HCT116 (cell line): ENCODE measurements around the gene NDUFB8. TPM values are rescaled to one million over a fixed set of nuclear protein-coding genes. Genes with fewer than 3 reads are reported as not detected.

Experiments
- ATAC-seq: fragments of 200-7000 bp; cut with Tn5 transposase; 2 replicates; pipeline ENCODE4 v1.9.1; 2020; ENCODE audit warnings: mild to moderate bottlenecking, moderate library complexity
- BruUV-seq: library from RNA; stranded (reverse); fragments of 400-500 nt; replicated peaks from 2 replicates; lab custom pipeline; 2021; lab: Mats Ljungman, UMichigan
- CTCF ChIA-PET: fragments of 300-600 bp; sonication (Branson Sonifier 250); formaldehyde crosslinking; loops from one replicate; lab custom pipeline; 2021; ENCODE audit warnings: antibody characterized with exemption; lab: Charles Lee
- POLR2A ChIA-PET: fragments of 300-600, 350-600 bp; sonication (Branson Sonifier 250); formaldehyde crosslinking; loops from one replicate; lab custom pipeline; 2021; ENCODE audit warnings: antibody characterized with exemption; lab: Charles Lee
- RAD21 ChIA-PET, 2 experiments: fragments of 300-600 bp; sonication (Branson Sonifier 250); formaldehyde crosslinking; loops; one replicate each; lab custom pipeline; 2023; ENCODE audit warnings: low total read pairs in 2 of 2; ENCODE audit not compliant: uncharacterized antibody in 2 of 2, unreplicated experiment in 2 of 2, low non-redundant PET in 1 of 2; lab: Charles Lee
- DNase-seq: peaks from one replicate; pipeline ENCODE4 v3.0.0-alpha.2; 2010; ENCODE audit warnings: low read depth, low spot score
- H2AFZ ChIP-seq: fragments of 200-600 bp; shearing (Covaris generic), sonication (generic); 2 replicates; pipeline ENCODE4 v1.6.1; 2017; ENCODE audit warnings: low read depth, mixed run types, mixed read lengths, antibody characterized with exemption, low read length; ENCODE audit not compliant: poor library complexity, severe bottlenecking
- H3K27ac ChIP-seq: 2 replicates; pipeline ENCODE4 v1.5.1; 2012; ENCODE audit warnings: low read depth, low read length
- H3K27me3 ChIP-seq: fragments of 200-600 bp; sonication (generic); 2 replicates; pipeline ENCODE4 v1.6.1; 2016; ENCODE audit warnings: mixed run types, low read length, mixed read lengths; ENCODE audit not compliant: insufficient read depth
- H3K36me3 ChIP-seq, 2 experiments: fragments of 200-500 bp in 1 of 2; fragments of 200-600 bp in 1 of 2; sonication (Bioruptor generic) in 1 of 2; sonication (generic) in 1 of 2; 2 replicates each; pipeline versions ENCODE4 v1.5.1 to v1.6.1; 2014 to 2016; ENCODE audit warnings: low read length in 2 of 2, inconsistent platforms in 1 of 2, mixed read lengths in 1 of 2, mixed run types in 1 of 2; ENCODE audit not compliant: insufficient read depth in 2 of 2, control insufficient read depth in 1 of 2
- H3K4me1 ChIP-seq, 2 experiments: fragments of 200-600 bp in 1 of 2; sonication (generic) in 1 of 2; 2 replicates each; pipeline versions ENCODE4 v1.5.1 to v1.6.1; 2012 to 2017; ENCODE audit warnings: low read length in 2 of 2, inconsistent platforms in 1 of 2, mild to moderate bottlenecking in 1 of 2, mixed read lengths in 1 of 2, mixed run types in 1 of 2, moderate library complexity in 1 of 2; ENCODE audit not compliant: insufficient read depth in 2 of 2, control insufficient read depth in 1 of 2
- H3K4me2 ChIP-seq: fragments of 200-600 bp; sonication (generic); 2 replicates; pipeline ENCODE4 v1.6.1; 2017; ENCODE audit warnings: mixed run types, low read length, mixed read lengths
- H3K4me3 ChIP-seq, 2 experiments: fragments of 200-600 bp in 1 of 2; sonication (generic) in 1 of 2; replicated peaks in 1 of 2; 2 replicates each; pipeline ENCODE4 v1.5.1; 2011 to 2016; ENCODE audit warnings: low read length in 2 of 2, control low read depth in 1 of 2, low read depth in 1 of 2, mild to moderate bottlenecking in 1 of 2, mixed read lengths in 1 of 2, mixed run types in 1 of 2
- H3K79me2 ChIP-seq: fragments of 200-600 bp; sonication (generic); 2 replicates; pipeline ENCODE4 v1.6.1; 2017; ENCODE audit warnings: mild to moderate bottlenecking, mixed run types, low read length, moderate library complexity, mixed read lengths; ENCODE audit not compliant: insufficient read depth
- H3K9ac ChIP-seq: fragments of 200-600 bp; sonication (generic); 2 replicates; pipeline ENCODE4 v1.6.1; 2016; ENCODE audit warnings: low read length, mixed read lengths
- H3K9me2 ChIP-seq: fragments of 200-600 bp; sonication (generic), shearing (Covaris generic); 2 replicates; pipeline ENCODE4 v1.6.1; 2017; ENCODE audit warnings: mixed run types, mild to moderate bottlenecking, moderate library complexity; ENCODE audit not compliant: insufficient read depth
- H3K9me3 ChIP-seq, 2 experiments: fragments of 200-500 bp in 1 of 2; fragments of 200-600 bp in 1 of 2; sonication (Bioruptor generic) in 1 of 2; sonication (generic) in 1 of 2; 2 replicates each; pipeline ENCODE4 v1.6.1; 2014 to 2017; ENCODE audit warnings: low read length in 2 of 2, mixed read lengths in 2 of 2, inconsistent platforms in 1 of 2, low read depth in 1 of 2, mild to moderate bottlenecking in 1 of 2, mixed run types in 1 of 2, moderate library complexity in 1 of 2; ENCODE audit not compliant: control insufficient read depth in 1 of 2, insufficient read depth in 1 of 2
- H4K20me1 ChIP-seq: fragments of 200-600 bp; sonication (generic), shearing (Covaris generic); 2 replicates; pipeline ENCODE4 v1.6.1; 2017; ENCODE audit warnings: mixed run types, mild to moderate bottlenecking, moderate library complexity; ENCODE audit not compliant: insufficient read depth
- CBX3 ChIP-seq: IDR thresholded peaks from 2 replicates; pipeline ENCODE4 v1.6.1; 2012; ENCODE audit warnings: low read depth
- POLR2A ChIP-seq: IDR thresholded peaks from 2 replicates; pipeline ENCODE4 v1.7.0; 2011; ENCODE audit warnings: borderline replicate concordance; ENCODE audit not compliant: insufficient read depth, insufficient read length; ENCODE audit errors: extremely low read depth
- POLR2AphosphoS5 ChIP-seq: IDR thresholded peaks from 2 replicates; pipeline ENCODE4 v1.6.1; 2011; ENCODE audit warnings: mild to moderate bottlenecking, low read depth, low read length, moderate library complexity
- SIN3A ChIP-seq: IDR thresholded peaks from 2 replicates; pipeline ENCODE4 v1.6.1; 2012; ENCODE audit warnings: low read depth
- TCF7L2 ChIP-seq: IDR thresholded peaks from 2 replicates; pipeline ENCODE4 v1.7.0; 2011; ENCODE audit warnings: borderline replicate concordance, inconsistent platforms; ENCODE audit not compliant: insufficient read depth, insufficient read length; ENCODE audit errors: extremely low read depth
- intact Hi-C: fragments of 100-400 bp; cut with micrococcal nuclease; formaldehyde crosslinking; loops from 2 replicates; pipeline ENCODE4 v1.10.0; 2022
- total RNA-seq: library from RNA; stranded (reverse); gene quantifications from one replicate; pipeline ENCODE4 v1.2.1, GENCODE V29; 2021; ENCODE audit not compliant: unreplicated experiment
- TF ChIP-seq, protein P1 (sequence below): IDR thresholded peaks from 2 replicates; pipeline ENCODE4 v1.6.1; 2012
- TF ChIP-seq, protein P2 (sequence below), 3 experiments: fragments of 200-600 bp in 1 of 3; sonication (generic) in 1 of 3; IDR thresholded peaks in 2 of 3; conservative IDR thresholded peaks in 1 of 3; 2 replicates each; pipeline ENCODE4 v1.5.1; 2012 to 2017; ENCODE audit warnings: low read depth in 2 of 3, low read length in 2 of 3, antibody characterized with exemption in 1 of 3, borderline replicate concordance in 1 of 3, control low read depth in 1 of 3, mild to moderate bottlenecking in 1 of 3, mixed read lengths in 1 of 3, mixed run types in 1 of 3, moderate library complexity in 1 of 3; ENCODE audit not compliant: insufficient read depth in 1 of 3
- TF ChIP-seq, protein P3 (sequence below): IDR thresholded peaks from 2 replicates; pipeline ENCODE4 v1.6.1; 2012; ENCODE audit warnings: low read depth

Gene NDUFB8
- total RNA-seq, 1 experiment from 2014 or later, result 243 TPM

DNA sequence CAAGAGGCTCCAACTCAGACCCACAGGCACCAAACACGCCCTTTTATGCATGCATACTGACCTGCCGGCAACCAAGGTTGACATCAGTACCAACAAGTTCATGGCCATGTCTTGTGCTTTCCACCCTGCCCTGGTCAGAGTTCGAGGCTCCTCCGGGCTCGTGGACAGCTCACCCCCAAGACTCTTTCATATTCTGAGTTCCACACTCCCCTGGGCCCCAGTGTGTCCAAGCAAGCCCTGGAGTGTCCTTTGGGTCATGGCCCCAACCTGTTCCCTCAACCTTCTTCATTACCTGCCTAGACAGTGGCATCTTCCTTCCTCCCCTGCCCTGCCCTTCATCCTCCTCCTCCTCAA is 46.6 kb upstream of the NDUFB8 start:
- ChIA-PET POLR2A (no interaction called here), CTCF (interaction anchor here (0.7 to 1.6 kb wide), 2 partner anchors 12 to 302 kb away, joined by 3 to 5 read pairs; no protein-coding TSS in a partner anchor)
- TF ChIP-seq CBX3 (no peak), TCF7L2 (no peak), POLR2A (no peak), SIN3A (no peak), POLR2AphosphoS5 (no peak)
- TF ChIP-seq, protein P1, sequence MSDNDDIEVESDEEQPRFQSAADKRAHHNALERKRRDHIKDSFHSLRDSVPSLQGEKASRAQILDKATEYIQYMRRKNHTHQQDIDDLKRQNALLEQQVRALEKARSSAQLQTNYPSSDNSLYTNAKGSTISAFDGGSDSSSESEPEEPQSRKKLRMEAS, result no peak
- TF ChIP-seq, protein P2, sequence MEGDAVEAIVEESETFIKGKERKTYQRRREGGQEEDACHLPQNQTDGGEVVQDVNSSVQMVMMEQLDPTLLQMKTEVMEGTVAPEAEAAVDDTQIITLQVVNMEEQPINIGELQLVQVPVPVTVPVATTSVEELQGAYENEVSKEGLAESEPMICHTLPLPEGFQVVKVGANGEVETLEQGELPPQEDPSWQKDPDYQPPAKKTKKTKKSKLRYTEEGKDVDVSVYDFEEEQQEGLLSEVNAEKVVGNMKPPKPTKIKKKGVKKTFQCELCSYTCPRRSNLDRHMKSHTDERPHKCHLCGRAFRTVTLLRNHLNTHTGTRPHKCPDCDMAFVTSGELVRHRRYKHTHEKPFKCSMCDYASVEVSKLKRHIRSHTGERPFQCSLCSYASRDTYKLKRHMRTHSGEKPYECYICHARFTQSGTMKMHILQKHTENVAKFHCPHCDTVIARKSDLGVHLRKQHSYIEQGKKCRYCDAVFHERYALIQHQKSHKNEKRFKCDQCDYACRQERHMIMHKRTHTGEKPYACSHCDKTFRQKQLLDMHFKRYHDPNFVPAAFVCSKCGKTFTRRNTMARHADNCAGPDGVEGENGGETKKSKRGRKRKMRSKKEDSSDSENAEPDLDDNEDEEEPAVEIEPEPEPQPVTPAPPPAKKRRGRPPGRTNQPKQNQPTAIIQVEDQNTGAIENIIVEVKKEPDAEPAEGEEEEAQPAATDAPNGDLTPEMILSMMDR (IDR thresholded peaks at IDR 0.05 in 2 of 3, conservative IDR thresholded peaks at IDR 0.05 in 1 of 3; ENCODE audit: borderline replicate concordance in 1 of 3, insufficient read depth in 1 of 3, low read depth in 2 of 3, low read length in 2 of 3), result no peak
- TF ChIP-seq, protein P3, sequence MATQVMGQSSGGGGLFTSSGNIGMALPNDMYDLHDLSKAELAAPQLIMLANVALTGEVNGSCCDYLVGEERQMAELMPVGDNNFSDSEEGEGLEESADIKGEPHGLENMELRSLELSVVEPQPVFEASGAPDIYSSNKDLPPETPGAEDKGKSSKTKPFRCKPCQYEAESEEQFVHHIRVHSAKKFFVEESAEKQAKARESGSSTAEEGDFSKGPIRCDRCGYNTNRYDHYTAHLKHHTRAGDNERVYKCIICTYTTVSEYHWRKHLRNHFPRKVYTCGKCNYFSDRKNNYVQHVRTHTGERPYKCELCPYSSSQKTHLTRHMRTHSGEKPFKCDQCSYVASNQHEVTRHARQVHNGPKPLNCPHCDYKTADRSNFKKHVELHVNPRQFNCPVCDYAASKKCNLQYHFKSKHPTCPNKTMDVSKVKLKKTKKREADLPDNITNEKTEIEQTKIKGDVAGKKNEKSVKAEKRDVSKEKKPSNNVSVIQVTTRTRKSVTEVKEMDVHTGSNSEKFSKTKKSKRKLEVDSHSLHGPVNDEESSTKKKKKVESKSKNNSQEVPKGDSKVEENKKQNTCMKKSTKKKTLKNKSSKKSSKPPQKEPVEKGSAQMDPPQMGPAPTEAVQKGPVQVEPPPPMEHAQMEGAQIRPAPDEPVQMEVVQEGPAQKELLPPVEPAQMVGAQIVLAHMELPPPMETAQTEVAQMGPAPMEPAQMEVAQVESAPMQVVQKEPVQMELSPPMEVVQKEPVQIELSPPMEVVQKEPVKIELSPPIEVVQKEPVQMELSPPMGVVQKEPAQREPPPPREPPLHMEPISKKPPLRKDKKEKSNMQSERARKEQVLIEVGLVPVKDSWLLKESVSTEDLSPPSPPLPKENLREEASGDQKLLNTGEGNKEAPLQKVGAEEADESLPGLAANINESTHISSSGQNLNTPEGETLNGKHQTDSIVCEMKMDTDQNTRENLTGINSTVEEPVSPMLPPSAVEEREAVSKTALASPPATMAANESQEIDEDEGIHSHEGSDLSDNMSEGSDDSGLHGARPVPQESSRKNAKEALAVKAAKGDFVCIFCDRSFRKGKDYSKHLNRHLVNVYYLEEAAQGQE, result no peak

More for the DNA sequence above, 46.6 kb upstream of the NDUFB8 start:
- DNase-seq, result no peak
- H4K20me1 ChIP-seq, result no peaks in the 10 kb centered on the region
- H2AFZ ChIP-seq, result no peak overlapping the region
- no peaks in the 10 kb centered on the region for H3K79me2 ChIP-seq
- H3K4me1 ChIP-seq, result peaks cover 0 to 5% of the 10 kb centered on the region in 2 experiments; a peak in 1 of 4 replicates
- no peak overlapping the region for H3K4me3 ChIP-seq
- no peaks in the 10 kb centered on the region for H3K36me3 ChIP-seq
- H3K27me3 ChIP-seq, result no peaks in the 10 kb centered on the region
- no peaks in the 10 kb centered on the region for H3K9me2 ChIP-seq
- intact Hi-C loops, result no loop called here
- BruUV-seq, result no TSS peak
- no peak for ATAC-seq
- H3K4me2 ChIP-seq, result no peak overlapping the region
- RAD21 ChIA-PET, result no interaction called here
- no peak overlapping the region for H3K27ac ChIP-seq
- no peak overlapping the region for H3K9ac ChIP-seq
- no peaks in the 10 kb centered on the region for H3K9me3 ChIP-seq
